Suprapubic skin (tissue), 4 donors: ENCODE data around the gene MCF2L. TPM values are rescaled to one million over a fixed set of nuclear protein-coding genes. Genes with fewer than 3 reads are reported as not detected.
"Not testable (repeated sequence)": the region's sequence is repeated elsewhere in the genome, so short reads cannot be mapped to it uniquely, and the experiment has no call there.

Experiments used
- DNase-seq, 2 donors: peaks; one replicate each; pipeline ENCODE4 v3.0.0-alpha.2; 2019; ENCODE audit warnings: low spot score in 2 of 2
- H3K27ac ChIP-seq: fragments of 200-600 bp; sonication (generic); one replicate; pipeline ENCODE4 v1.5.1; 2019
- H3K27me3 ChIP-seq: fragments of 200-600 bp; sonication (generic); one replicate; pipeline ENCODE4 v1.5.1; 2019
- H3K36me3 ChIP-seq: fragments of 200-600 bp; sonication (generic); one replicate; pipeline ENCODE4 v1.5.1; 2019
- H3K4me1 ChIP-seq: fragments of 200-600 bp; sonication (generic); one replicate; pipeline ENCODE4 v1.5.1; 2019
- H3K4me3 ChIP-seq: fragments of 200-600 bp; sonication (generic); one replicate; pipeline ENCODE4 v1.5.1; 2019; ENCODE audit warnings: mild to moderate bottlenecking
- H3K9me3 ChIP-seq: fragments of 200-600 bp; sonication (generic); one replicate; pipeline ENCODE4 v1.5.1; 2019
- EP300 ChIP-seq: sonication (generic); formaldehyde crosslinking; IDR thresholded peaks from one replicate; pipeline ENCODE4 v1.6.1; 2017; ENCODE audit warnings: antibody characterized with exemption
- POLR2A ChIP-seq, 2 donors: fragments of 450-650 bp; IDR thresholded peaks; one replicate each; pipeline ENCODE4 v1.6.1; 2017; ENCODE audit warnings: antibody characterized with exemption in 2 of 2, mild to moderate bottlenecking in 2 of 2, moderate library complexity in 2 of 2
- POLR2AphosphoS5 ChIP-seq, 3 donors: sonication (generic); formaldehyde crosslinking; IDR thresholded peaks; one replicate each; pipeline ENCODE4 v1.6.1; 2017; ENCODE audit warnings: antibody characterized with exemption in 3 of 3
- WGBS: methylation state at CpG from one replicate; pipeline ENCODE4 v1.1.5; 2018; 5-methylcytosine and 5-hydroxymethylcytosine counted together
- total RNA-seq, 4 donors: library from RNA; depleted of rRNA; stranded (reverse); fragments of >200 nt; gene quantifications; one replicate each; pipeline ENCODE4 v1.1.0, GENCODE V29; 2016
- TF ChIP-seq, protein P1 (sequence below), 2 donors: fragments of 200-600 bp in 1 of 2; fragments of 450-650 bp in 1 of 2; sonication (generic) in 1 of 2; IDR thresholded peaks; one replicate each; pipeline ENCODE4 v1.5.1; 2016 to 2019; ENCODE audit warnings: antibody characterized with exemption in 2 of 2, mild to moderate bottlenecking in 1 of 2, moderate library complexity in 1 of 2

The MCF2L gene
- total RNA-seq, 4 donors from 2014 or later: 25.4 to 144 (median 50.0) TPM

DNA sequence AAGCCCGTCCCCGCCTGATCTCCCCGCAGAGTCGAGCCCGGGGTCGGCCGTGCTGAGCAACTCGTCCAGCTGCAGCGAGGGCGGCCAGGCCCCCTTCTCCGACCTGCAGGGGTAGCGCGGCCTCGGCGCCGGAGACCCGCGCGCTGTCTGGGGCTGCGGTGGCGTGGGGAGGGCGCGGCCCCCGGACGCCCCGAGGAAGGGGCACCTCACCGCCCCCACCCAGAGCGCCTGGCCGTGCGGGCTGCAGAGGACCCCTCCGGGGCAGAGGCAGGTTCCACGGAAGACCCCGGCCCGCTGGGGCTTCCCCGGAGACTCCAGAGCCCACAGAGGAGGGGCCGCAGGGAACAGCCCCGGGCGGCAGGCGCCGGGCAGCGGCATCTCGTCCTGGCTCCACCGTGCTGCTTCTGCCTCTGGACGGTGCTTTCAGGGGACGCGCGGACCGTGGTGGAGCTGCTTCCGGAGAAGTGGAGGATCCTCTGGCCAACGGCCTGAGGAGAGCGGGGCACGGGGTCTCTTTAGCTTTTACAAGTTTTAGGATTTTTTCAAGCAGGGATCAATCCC lies 127.8 kb downstream of the MCF2L start:
- no peaks in the 10 kb centered on the region for H3K9me3 ChIP-seq
- 94% methylated on average over 4 of the region's 52 CpGs for WGBS
- TF ChIP-seq, protein P1, sequence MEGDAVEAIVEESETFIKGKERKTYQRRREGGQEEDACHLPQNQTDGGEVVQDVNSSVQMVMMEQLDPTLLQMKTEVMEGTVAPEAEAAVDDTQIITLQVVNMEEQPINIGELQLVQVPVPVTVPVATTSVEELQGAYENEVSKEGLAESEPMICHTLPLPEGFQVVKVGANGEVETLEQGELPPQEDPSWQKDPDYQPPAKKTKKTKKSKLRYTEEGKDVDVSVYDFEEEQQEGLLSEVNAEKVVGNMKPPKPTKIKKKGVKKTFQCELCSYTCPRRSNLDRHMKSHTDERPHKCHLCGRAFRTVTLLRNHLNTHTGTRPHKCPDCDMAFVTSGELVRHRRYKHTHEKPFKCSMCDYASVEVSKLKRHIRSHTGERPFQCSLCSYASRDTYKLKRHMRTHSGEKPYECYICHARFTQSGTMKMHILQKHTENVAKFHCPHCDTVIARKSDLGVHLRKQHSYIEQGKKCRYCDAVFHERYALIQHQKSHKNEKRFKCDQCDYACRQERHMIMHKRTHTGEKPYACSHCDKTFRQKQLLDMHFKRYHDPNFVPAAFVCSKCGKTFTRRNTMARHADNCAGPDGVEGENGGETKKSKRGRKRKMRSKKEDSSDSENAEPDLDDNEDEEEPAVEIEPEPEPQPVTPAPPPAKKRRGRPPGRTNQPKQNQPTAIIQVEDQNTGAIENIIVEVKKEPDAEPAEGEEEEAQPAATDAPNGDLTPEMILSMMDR (IDR thresholded peaks at IDR 0.05): no peak
- no peak for TF ChIP-seq POLR2AphosphoS5 (IDR thresholded peaks at IDR 0.05)
- no peak for TF ChIP-seq POLR2A (IDR thresholded peaks at IDR 0.05)
- no peak for TF ChIP-seq EP300
- DNase-seq: no peak
- no peak overlapping the region for H3K4me3 ChIP-seq
- no peaks in the 10 kb centered on the region for H3K27me3 ChIP-seq
- H3K4me1 ChIP-seq: no peaks in the 10 kb centered on the region
- peaks cover 9% of the 10 kb centered on the region for H3K36me3 ChIP-seq
- no peak overlapping the region for H3K27ac ChIP-seq

DNA sequence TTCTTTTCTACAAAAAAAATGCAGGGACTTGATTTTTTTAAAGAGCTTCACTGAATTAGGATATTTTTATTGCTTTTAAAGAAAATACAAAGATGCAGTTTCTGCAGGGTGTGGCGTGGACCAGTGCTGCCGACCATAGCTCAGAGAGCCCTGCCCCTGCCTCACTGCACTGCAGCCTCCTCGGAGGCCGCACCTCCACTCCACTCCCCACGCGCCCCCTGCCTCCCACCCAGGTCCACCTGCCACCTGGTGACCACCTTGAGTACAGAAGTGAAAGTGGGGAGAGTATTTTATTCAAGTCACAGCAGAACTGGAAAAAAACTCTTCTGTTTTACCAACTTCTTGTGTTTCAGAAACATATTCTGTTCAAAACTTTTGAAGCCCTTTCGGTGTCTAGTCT lies 128.6 kb downstream of the MCF2L start:
- Histone ChIP-seq H3K27ac (no peak overlapping the region), H3K36me3 (peaks cover 9% of the 10 kb centered on the region)

DNA sequence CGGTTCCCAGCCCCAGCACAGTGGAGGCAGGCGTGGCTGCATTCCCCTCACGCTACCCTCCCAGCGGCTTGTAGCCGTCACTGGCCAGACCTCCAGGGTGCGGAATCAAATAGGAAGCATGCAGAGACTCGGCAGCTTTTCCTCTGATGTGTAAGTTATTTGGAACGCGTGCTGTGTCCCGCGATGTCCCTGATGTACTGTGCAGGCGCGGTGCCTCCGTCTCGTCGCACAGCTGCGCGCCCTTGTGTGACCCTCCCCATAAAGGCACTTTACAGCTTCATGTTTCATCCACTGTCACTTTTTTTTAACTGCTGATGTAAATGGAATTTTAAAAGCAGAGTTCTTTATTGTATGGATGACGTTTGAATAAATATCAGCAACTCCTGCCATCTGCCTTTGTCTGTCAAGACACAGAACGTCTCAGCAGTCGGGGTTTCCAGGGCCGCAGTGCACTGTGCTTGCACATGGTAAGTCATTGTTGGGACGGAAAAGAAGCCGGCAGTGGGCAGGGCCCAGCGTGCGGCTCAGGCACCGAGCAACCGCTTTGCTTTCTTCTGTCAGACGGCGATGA lies 129.2 kb downstream of the MCF2L start:
- TF ChIP-seq, protein P1 (IDR thresholded peaks at IDR 0.05): no peak
- TF ChIP-seq EP300: no peak
- TF ChIP-seq POLR2AphosphoS5 (IDR thresholded peaks at IDR 0.05): no peak
- no peak for TF ChIP-seq POLR2A (IDR thresholded peaks at IDR 0.05)
- WGBS: 58% methylated on average over 30 of the region's 30 CpGs
- H3K36me3 ChIP-seq: peaks cover 9% of the 10 kb centered on the region
- no peaks in the 10 kb centered on the region for H3K4me1 ChIP-seq
- DNase-seq: no peak
- H3K9me3 ChIP-seq: no peaks in the 10 kb centered on the region
- H3K27me3 ChIP-seq: no peaks in the 10 kb centered on the region
- no peak overlapping the region for H3K4me3 ChIP-seq
- H3K27ac ChIP-seq: no peak overlapping the region

More for the DNA sequence above, 128.6 kb downstream of the MCF2L start:
- no peaks in the 10 kb centered on the region for H3K4me1 ChIP-seq
- no peak overlapping the region for H3K4me3 ChIP-seq
- TF ChIP-seq, protein P1 (IDR thresholded peaks at IDR 0.05): no peak
- TF ChIP-seq POLR2A (IDR thresholded peaks at IDR 0.05): no peak
- TF ChIP-seq POLR2AphosphoS5 (IDR thresholded peaks at IDR 0.05): no peak
- TF ChIP-seq EP300: no peak
- H3K27me3 ChIP-seq: no peaks in the 10 kb centered on the region
- no peak for DNase-seq
- H3K9me3 ChIP-seq: no peaks in the 10 kb centered on the region
- WGBS: 83% methylated on average over 7 of the region's 7 CpGs

DNA sequence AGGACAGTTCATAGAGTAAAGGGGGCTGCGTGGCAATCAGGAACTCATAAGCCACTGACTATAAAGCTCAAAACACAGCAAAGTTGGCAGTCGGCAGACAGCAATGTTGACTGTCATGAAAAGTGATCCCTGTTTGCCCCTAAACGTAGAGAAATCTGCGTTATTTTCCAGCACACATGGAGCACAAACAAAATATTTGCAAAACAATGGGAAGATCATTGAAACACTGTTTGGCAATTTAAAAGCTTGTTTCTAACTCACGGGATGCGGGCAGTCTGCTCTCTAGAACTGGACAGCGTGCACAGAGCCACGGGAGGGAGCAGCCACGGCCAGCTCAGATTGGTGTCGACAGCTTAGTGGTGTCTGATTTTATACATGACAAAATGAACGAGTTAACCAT lies 130.1 kb downstream of the MCF2L start:
- no peaks in the 10 kb centered on the region for H3K4me1 ChIP-seq
- H3K27ac ChIP-seq: no peak overlapping the region
- H3K4me3 ChIP-seq: no peak overlapping the region
- H3K27me3 ChIP-seq: peaks cover 7% of the 10 kb centered on the region
- 82% methylated on average over 11 of the region's 11 CpGs for WGBS
- TF ChIP-seq, protein P1 (IDR thresholded peaks at IDR 0.05): no peak
- TF ChIP-seq POLR2A (IDR thresholded peaks at IDR 0.05) (no peak), POLR2AphosphoS5 (IDR thresholded peaks at IDR 0.05) (no peak), EP300 (no peak)
- peaks cover 9% of the 10 kb centered on the region for H3K36me3 ChIP-seq
- H3K9me3 ChIP-seq: no peaks in the 10 kb centered on the region
- DNase-seq: no peak

DNA sequence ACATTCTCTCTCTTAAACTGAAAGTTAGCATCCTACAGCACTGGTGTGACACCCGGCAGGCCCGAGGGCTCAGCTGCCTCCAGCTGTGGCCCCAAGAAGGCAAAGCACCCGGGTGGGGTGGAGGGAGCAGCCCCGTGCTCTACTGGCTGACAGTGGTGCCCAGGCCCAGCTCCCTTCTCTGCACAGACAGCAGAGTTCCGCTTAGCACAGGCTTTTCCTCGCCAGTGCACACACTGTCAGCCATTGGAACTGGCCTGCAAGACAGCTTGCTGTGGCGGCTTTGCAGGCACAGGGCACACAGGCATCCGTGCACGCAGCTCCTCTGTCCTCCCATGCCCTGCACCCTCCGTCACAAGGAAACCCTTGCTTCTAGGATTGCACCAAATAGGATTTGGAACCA lies 133.3 kb downstream of the MCF2L start:
- H3K27me3 ChIP-seq, H3K9me3 ChIP-seq, H3K4me3 ChIP-seq, DNase-seq, H3K27ac ChIP-seq, H3K36me3 ChIP-seq, H3K4me1 ChIP-seq: not testable (repeated sequence)
- WGBS: 55% methylated on average over 8 of the region's 10 CpGs

DNA sequence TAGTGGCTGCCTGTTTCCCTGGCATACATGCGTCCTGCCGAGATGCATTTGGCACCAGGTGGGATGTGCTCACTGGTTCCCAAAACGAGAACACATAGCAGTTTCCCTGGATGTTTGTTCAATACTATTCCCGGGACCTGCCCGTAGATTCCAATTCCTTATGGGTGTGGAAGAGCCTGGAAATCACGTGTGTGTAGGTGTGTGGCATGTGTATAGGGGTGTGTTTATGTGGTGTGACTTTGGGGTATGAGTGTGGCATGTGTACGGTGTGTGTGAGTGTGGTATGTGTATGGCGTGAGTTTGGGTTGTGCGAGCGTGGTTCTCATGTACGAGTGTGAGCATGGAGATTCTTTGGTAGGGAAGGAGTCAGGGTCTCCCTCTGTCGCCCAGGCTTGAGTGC lies 133.7 kb downstream of the MCF2L start:
- H3K4me3 ChIP-seq: no peak overlapping the region
- DNase-seq: no peak
- TF ChIP-seq EP300 (no peak), POLR2A (IDR thresholded peaks at IDR 0.05) (no peak), POLR2AphosphoS5 (IDR thresholded peaks at IDR 0.05) (no peak)
- TF ChIP-seq, protein P1 (IDR thresholded peaks at IDR 0.05): no peak
- H3K9me3 ChIP-seq: no peaks in the 10 kb centered on the region
- H3K27me3 ChIP-seq: peaks cover 8% of the 10 kb centered on the region
- no peaks in the 10 kb centered on the region for H3K4me1 ChIP-seq
- no peak overlapping the region for H3K27ac ChIP-seq
- WGBS: 77% methylated on average over 12 of the region's 12 CpGs
- no peaks in the 10 kb centered on the region for H3K36me3 ChIP-seq
